NCI-H226 (cell line): Measurements from ENCODE around the gene RFC4.

Source experiments
- DNase-seq: peaks from one replicate; pipeline ENCODE4 v3.0.0-alpha.2; 2015

Gene RFC4

DNA sequence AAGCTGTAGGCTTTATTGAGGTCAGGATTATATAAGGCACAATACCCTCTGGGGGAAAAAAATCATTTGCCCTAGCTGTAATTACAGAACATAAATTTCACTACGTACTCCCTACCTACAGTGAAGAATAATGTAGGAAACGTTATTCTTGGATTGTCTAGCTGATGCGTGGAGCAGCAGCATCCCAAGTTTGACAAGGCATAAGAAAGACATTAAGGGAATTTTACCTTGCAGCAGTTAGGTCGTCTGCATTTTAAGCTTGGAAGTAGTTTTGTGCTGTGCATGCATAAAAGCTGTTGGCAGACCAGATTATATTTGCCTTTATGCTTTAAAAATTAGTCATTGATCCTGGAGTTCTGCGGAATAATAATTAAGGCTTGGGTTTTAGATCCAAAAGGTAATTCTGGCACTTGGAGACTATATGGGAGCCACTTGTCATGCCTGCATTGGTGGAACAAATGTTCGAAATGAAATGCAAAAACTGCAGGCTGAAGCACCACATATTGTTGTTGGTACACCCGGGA is 20.7 kb downstream of the RFC4 start:
- no peak for DNase-seq

DNA sequence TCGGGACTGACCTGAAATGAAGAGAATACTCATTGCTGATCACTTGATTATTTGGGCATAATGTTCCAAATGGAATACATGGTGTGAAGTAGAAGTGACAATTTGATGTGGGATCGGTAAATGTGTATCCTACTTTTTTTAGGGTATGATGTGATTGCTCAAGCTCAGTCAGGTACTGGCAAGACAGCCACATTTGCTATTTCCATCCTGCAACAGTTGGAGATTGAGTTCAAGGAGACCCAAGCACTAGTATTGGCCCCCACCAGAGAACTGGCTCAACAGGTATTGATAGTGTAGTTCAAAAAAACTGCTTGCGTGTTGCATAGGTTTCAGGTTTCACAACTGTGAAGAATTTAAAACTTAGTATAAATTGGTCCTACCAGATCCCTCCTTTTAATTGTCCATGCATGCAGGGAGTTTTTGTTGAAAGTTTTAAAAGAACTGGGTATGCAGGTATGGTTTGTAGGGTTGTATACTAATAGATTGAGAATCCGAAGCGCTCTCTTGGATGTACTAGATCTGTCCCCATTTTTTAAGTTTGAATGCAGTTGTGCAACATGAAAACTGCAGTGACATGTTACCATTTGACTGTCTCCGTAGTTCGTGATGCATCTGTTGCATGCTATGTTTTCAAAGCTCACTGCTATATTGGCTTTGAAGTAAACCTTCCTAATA is 21.3 kb downstream of the RFC4 start:
- no peak for DNase-seq

GRCh38 chr3:186783731-186784515 is 22.4 kb downstream of the RFC4 start:
- DNase-seq, result peak; percentile 65

- DNase-seq, result peak; percentile 81
These were observed 23.1 kb downstream of the RFC4 start, which contains the start of gene EIF4A2 for GRCh38 chr3:186783058-186783730. Gene EIF4A2 (plus strand): TSS chr3:186783577. CDS start chr3:186783611, 34 bp downstream.

DNA sequence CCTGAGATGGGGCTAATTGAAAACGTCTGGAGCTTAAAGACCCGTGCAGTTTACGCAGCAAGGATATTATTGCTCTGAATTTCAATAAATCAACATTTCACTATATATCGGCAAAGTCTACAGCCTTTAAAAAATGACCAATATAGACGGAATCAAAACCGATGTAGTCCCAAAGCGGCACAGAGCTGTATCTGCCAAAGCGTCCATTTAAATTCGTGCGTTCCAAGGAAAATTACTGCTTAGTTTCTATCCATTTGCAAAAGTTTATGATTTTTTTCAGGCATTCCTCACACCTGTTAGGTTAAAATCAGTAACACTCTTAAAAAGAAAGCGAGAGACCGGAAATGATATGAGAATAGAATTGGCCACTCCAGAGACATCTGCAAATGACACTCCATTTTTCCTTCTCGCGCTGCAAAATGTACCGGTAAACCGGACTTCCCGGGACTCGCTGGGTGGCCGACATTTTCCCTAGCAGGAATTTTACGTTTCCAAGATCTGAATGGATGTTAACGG is 23.7 kb downstream of the RFC4 start:
- no peak for DNase-seq

DNA sequence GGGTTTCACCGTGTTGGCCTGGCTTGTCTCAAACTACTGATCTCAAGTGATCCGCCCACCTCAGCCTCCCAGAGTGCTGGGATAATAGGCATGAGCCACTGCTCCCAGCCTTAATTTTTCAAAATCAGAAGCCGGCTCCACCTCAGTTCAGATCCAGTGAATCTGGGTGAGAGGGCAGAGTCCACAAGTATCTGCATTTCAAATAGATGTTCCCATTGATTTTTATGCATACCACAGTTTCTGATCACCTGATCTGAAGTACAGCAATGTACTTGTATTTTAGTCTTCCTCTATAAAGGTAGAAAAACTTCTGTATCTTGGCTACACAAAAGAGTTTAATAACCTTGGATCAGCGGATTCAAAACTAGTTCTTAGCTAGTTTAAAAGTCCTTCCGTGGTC is 27.1 kb downstream of the RFC4 start:
- DNase-seq, result no peak

GRCh38 chr3:186775999-186776398 is 30.3 kb downstream of the RFC4 start:
- no peak for DNase-seq

DNA sequence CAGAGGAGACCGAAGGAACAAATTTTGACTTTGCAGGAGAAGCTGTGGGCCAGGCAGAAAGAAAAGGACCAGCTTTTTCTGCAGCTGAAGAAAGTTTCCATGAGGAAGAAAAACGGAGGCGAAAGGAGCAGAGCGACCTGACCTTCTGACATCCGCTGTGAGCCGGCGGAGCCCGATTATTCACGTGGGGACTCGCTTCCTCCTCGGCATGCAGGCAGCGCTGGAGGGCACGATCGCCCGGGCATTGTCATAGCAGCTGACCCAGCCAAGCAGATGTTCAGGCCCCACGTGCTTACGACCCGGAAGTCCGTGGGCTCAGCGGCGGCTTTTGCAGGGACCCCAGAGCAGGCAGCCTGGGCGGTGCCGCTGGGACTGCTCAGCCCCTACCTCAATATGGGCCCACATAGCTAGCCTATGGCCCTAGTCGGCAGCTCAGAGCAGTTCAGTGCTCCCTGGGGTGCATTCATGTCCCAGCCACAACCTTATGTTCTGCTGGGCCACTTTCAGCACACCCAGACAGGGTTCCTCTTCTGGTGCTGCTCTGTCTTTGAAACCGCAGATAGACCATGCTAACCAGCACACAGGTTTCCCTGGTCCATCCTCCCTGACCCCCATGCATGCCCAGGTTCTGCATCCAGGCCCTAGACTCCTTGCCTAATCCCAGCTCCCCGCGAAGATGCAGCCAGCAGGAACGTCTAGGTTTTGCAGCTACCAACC is 33.4 kb downstream of the RFC4 start:
- DNase-seq, result no peak

DNA sequence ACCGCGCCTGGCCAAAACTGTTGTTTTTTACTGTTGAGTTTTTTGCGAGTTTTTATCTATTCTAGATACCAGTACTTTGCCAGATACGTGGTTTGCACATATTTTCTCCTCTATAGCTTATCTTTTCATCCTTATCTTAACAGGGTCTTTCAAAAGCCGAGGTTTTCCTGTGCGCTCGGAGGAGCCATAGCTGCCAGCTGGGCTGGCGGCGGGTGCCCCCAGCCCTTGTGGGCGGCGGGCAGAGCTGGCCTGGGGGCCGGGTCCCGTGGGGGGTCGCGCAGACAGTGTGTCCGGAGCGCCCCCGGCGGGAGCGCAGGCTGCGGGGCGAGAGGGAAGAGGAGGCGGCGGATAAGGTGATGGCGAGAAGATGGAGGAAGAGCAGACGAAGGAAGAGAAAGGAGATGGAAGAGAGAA is 34.0 kb downstream of the RFC4 start:
- no peak for DNase-seq

DNA sequence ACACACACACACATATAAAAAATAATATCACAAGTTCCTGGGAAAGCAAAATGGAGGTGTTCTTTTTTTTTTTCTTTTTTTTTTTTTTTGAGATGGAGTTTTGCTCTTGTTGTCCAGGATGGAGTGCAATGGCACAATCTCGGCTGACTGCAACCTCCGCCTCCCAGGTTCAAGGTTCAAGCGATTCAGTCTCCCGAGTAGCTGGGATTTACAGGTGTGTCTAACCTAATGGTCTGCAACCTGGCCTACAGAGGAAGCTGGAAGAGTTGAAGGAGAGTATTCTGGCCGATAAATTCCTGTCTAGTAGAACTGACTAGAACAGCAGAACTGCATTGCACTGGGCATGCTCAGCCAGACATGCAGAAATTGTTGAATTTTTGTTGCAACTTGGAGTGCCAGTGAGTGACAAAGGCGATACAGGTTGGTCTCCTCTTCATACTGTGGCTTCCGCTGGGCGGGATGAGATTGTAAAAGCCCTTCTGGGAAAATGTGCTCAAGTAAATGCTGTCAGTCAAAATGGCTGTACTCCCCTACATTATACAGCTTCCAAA is 45.3 kb downstream of the RFC4 start:
- DNase-seq, result no peak

- DNase-seq, result peak; percentile 25
These were observed 46.0 kb downstream of the RFC4 start for GRCh38 chr3:186760141-186760833.

DNA sequence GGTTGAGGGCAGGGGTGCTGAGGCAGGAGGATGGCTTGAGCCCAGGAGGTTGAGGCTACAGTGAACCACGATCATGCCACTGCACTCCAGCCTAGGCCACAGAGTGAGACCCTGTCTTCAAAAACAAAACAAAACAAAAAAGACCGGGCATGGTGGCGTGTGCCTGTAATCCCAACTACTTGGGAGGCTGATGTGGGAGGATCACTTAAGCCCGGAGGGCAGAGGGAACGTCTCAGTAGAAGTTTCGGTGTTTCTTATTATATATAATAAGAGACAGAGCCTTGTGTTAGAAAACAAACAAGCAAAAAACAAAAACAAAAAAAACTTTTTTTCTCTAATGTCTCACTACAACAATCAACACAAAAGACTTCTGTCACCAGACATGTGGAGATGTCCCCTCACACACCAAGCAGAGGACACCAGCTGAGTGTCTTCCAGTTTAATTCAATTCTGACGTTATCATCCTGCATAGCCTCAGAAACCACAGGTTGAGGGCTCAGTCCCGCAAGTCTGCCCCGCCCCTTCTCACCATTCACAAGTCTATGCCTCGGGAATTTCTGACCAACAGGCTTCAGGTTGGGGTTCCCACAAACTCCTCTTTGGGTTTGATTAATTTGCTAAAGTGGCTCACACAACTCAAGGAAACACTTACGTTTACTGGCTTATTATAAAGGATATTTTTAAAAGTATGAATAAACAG is 46.9 kb downstream of the RFC4 start:
- peak; percentile 8 for DNase-seq

GRCh38 chr3:186757686-186758220 is 48.5 kb downstream of the RFC4 start:
- DNase-seq, result no peak

- DNase-seq, result no peak
These were observed 49.1 kb downstream of the RFC4 start for GRCh38 chr3:186757214-186757613.

GRCh38 chr3:186754871-186755270 is 51.4 kb downstream of the RFC4 start:
- DNase-seq, result no peak

GRCh38 chr3:186754006-186754405 is 52.3 kb downstream of the RFC4 start:
- no peak for DNase-seq

- DNase-seq, result no peak
These were observed 54.8 kb downstream of the RFC4 start for GRCh38 chr3:186751480-186751879.

DNA sequence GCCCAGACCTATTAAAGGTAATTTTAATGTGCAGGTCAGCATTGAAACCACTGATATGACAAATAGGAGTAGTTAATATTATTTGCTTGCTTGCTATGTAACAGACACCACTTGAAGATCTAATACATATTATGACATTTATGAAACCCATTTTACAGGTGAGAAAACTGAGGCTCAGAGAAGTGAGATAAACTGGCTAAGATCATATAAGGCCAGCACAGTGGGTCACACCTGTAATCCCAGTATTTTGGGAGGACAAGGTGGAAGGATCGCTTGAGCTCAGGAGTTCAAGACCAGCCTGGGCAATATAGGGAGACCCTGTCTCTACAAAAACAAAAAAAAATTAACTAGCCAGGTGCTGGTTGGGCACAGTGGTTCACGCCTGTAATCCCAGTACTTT is 56.0 kb downstream of the RFC4 start:
- no peak for DNase-seq

DNA sequence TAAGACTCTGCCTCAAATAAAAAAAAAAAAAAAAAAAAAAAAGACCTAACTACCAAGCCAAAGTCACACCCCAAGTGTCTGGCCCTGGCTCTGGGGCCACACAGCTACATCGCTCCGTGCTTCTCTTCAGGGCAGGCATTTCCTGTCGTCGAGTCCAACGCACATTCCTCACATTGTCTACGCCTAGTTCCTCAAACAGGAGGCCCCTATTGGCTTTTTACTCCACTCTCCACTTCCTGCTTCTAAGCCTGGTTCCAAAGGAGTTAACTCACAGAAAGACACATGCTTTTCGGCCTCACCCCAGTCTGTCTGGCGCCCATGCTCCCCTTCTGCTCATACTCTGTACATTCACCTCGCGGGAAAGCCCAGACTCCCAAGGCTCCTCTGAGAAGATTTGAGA is 60.3 kb downstream of the RFC4 start:
- peak; percentile 93 for DNase-seq

GRCh38 chr3:186743666-186744065 is 62.6 kb downstream of the RFC4 start:
- no peak for DNase-seq
